ENCODE results near the gene ACTR5. TPM values are rescaled to one million over a fixed set of nuclear protein-coding genes. Genes with fewer than 3 reads are reported as not detected.

Gene ACTR5
- total and polyA plus RNA-seq, 2 of the 13 experiments (the other 11 are each of a cell fraction or from before 2014, with no cell fraction given): 19.5 to 20.5 TPM

- TF ChIP-seq, protein P1, sequence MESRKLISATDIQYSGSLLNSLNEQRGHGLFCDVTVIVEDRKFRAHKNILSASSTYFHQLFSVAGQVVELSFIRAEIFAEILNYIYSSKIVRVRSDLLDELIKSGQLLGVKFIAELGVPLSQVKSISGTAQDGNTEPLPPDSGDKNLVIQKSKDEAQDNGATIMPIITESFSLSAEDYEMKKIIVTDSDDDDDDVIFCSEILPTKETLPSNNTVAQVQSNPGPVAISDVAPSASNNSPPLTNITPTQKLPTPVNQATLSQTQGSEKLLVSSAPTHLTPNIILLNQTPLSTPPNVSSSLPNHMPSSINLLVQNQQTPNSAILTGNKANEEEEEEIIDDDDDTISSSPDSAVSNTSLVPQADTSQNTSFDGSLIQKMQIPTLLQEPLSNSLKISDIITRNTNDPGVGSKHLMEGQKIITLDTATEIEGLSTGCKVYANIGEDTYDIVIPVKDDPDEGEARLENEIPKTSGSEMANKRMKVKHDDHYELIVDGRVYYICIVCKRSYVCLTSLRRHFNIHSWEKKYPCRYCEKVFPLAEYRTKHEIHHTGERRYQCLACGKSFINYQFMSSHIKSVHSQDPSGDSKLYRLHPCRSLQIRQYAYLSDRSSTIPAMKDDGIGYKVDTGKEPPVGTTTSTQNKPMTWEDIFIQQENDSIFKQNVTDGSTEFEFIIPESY (CRISPR knock-in tag; IDR thresholded peaks at IDR 0.05): 0 out of 2 replicates have a peak, but pooled peaks have one; percentile 41
- TF ChIP-seq TMF1 (CRISPR knock-in tag; IDR thresholded peaks at IDR 0.05; ENCODE audit: low read depth): peak; percentile 97
- no peak; the same call in 1 of the 2 replicates for TF ChIP-seq ZNF441 (CRISPR knock-in tag; IDR thresholded peaks at IDR 0.05; ENCODE audit: borderline replicate concordance)
- TF ChIP-seq NFE2L2 (IDR thresholded peaks at IDR 0.05; ENCODE audit: low read length): no peak
- TF ChIP-seq ESRRA (CRISPR knock-in tag; IDR thresholded peaks at IDR 0.05; ENCODE audit: low read depth): peak; percentile 67
- TF ChIP-seq SUZ12 (IDR thresholded peaks at IDR 0.05; ENCODE audit: low read depth, low read length): no peak
- peak; percentile 69 for TF ChIP-seq BCL6 (CRISPR knock-in tag; IDR thresholded peaks at IDR 0.05)
- TF ChIP-seq ZNF432 (CRISPR knock-in tag; IDR thresholded peaks at IDR 0.05; ENCODE audit: borderline replicate concordance): no peak
- TF ChIP-seq POLR2A (IDR thresholded peaks at IDR 0.05; ENCODE audit: insufficient read depth in 1 of 2, low read depth in 2 of 2, low read length in 2 of 2): peak; percentile 88 to 99
- TF ChIP-seq NFIC (IDR thresholded peaks at IDR 0.05; ENCODE audit: low read length): no peak; the same call in 1 of the 2 replicates
- TF ChIP-seq HOXD1 (CRISPR knock-in tag; IDR thresholded peaks at IDR 0.05): peak; percentile 93
- TF ChIP-seq CCAR2 (optimal IDR thresholded peaks at IDR 0.05; ENCODE audit: low read depth, low read length): peak; percentile 17
- TF ChIP-seq EP300 (IDR thresholded peaks at IDR 0.05; ENCODE audit: low read depth in 2 of 2, low read length in 2 of 2): no peak
- TF ChIP-seq EP300 (CRISPR knock-in tag; IDR thresholded peaks at IDR 0.05; ENCODE audit: borderline replicate concordance): no peak
- peak; percentile 96 for TF ChIP-seq NFAT5 (CRISPR knock-in tag; IDR thresholded peaks at IDR 0.05)
- TF ChIP-seq, protein P2, sequence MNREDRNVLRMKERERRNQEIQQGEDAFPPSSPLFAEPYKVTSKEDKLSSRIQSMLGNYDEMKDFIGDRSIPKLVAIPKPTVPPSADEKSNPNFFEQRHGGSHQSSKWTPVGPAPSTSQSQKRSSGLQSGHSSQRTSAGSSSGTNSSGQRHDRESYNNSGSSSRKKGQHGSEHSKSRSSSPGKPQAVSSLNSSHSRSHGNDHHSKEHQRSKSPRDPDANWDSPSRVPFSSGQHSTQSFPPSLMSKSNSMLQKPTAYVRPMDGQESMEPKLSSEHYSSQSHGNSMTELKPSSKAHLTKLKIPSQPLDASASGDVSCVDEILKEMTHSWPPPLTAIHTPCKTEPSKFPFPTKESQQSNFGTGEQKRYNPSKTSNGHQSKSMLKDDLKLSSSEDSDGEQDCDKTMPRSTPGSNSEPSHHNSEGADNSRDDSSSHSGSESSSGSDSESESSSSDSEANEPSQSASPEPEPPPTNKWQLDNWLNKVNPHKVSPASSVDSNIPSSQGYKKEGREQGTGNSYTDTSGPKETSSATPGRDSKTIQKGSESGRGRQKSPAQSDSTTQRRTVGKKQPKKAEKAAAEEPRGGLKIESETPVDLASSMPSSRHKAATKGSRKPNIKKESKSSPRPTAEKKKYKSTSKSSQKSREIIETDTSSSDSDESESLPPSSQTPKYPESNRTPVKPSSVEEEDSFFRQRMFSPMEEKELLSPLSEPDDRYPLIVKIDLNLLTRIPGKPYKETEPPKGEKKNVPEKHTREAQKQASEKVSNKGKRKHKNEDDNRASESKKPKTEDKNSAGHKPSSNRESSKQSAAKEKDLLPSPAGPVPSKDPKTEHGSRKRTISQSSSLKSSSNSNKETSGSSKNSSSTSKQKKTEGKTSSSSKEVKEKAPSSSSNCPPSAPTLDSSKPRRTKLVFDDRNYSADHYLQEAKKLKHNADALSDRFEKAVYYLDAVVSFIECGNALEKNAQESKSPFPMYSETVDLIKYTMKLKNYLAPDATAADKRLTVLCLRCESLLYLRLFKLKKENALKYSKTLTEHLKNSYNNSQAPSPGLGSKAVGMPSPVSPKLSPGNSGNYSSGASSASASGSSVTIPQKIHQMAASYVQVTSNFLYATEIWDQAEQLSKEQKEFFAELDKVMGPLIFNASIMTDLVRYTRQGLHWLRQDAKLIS (CRISPR knock-in tag; IDR thresholded peaks at IDR 0.05): no peak
- TF ChIP-seq, protein P3, sequence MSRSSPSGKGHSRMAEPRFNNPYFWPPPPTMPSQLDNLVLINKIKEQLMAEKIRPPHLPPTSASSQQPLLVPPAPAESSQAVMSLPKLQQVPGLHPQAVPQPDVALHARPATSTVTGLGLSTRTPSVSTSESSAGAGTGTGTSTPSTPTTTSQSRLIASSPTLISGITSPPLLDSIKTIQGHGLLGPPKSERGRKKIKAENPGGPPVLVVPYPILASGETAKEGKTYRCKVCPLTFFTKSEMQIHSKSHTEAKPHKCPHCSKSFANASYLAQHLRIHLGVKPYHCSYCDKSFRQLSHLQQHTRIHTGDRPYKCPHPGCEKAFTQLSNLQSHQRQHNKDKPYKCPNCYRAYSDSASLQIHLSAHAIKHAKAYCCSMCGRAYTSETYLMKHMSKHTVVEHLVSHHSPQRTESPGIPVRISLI (CRISPR knock-in tag; IDR thresholded peaks at IDR 0.05; ENCODE audit: borderline replicate concordance): no peak
Observed at GRCh38 chr20:38748097-38748860, at the start of gene ACTR5 (continued).
